Caco-2 (cell line): Measurements from ENCODE around the gene ZNF219. TPM values are rescaled to one million over a fixed set of nuclear protein-coding genes. Genes with fewer than 3 reads are reported as not detected.

ENCODE experiments used
- BruUV-seq: library from RNA; stranded (reverse); fragments of 400-500 nt; replicated peaks from 2 replicates; lab custom pipeline; 2021; lab: Mats Ljungman, UMichigan
- CTCF ChIA-PET: fragments of 300-600 bp; sonication (Branson Sonifier 250); formaldehyde crosslinking; loops from one replicate; lab custom pipeline; 2022; ENCODE audit warnings: antibody characterized with exemption; lab: Charles Lee
- POLR2A ChIA-PET: fragments of 300-600 bp; sonication (Branson Sonifier 250); formaldehyde crosslinking; loops from one replicate; lab custom pipeline; 2022; ENCODE audit warnings: antibody characterized with exemption; lab: Charles Lee
- DNase-seq, 2 experiments: peaks; one replicate each; pipeline versions ENCODE4 v3.0.0 to v3.0.0-alpha.2; 2020 to 2022
- H3K27me3 ChIP-seq: replicated peaks from 2 replicates; pipeline ENCODE4 v1.6.0; 2011; ENCODE audit warnings: low read length; ENCODE audit not compliant: control insufficient read depth, insufficient read depth
- H3K36me3 ChIP-seq: 2 replicates; pipeline ENCODE4 v1.5.1; 2011; ENCODE audit warnings: low read length; ENCODE audit not compliant: control insufficient read depth, insufficient read depth
- H3K4me1 ChIP-seq: fragments of 250-450 bp; sonication (Bioruptor Pico); 2 replicates; pipeline ENCODE4 v1.5.1; 2020; ENCODE audit warnings: mild to moderate bottlenecking
- H3K4me3 ChIP-seq: 2 replicates; pipeline ENCODE4 v1.5.1; 2011; ENCODE audit warnings: low read depth, mild to moderate bottlenecking, control low read depth, low read length
- H3K9me3 ChIP-seq: fragments of 250-450 bp; sonication (Bioruptor Pico); 2 replicates; pipeline ENCODE4 v1.5.1; 2020; ENCODE audit warnings: mild to moderate bottlenecking, moderate library complexity
- H3K27ac Mint-ChIP-seq: one replicate; pipeline ENCODE4 v1.8.0; 2022; ENCODE audit warnings: mixed read lengths; ENCODE audit not compliant: unreplicated experiment
- H3K27me3 Mint-ChIP-seq: one replicate; pipeline ENCODE4 v1.8.0; 2022; ENCODE audit warnings: mixed read lengths; ENCODE audit not compliant: insufficient read depth, unreplicated experiment
- H3K36me3 Mint-ChIP-seq: one replicate; pipeline ENCODE4 v1.8.0; 2022; ENCODE audit warnings: mild to moderate bottlenecking, mixed read lengths; ENCODE audit not compliant: insufficient read depth, unreplicated experiment
- H3K4me1 Mint-ChIP-seq: one replicate; pipeline ENCODE4 v1.8.0; 2022; ENCODE audit warnings: low read depth, mixed read lengths; ENCODE audit not compliant: unreplicated experiment
- H3K4me3 Mint-ChIP-seq: one replicate; pipeline ENCODE4 v1.8.0; 2022; ENCODE audit warnings: mild to moderate bottlenecking, moderate library complexity, mixed read lengths; ENCODE audit not compliant: unreplicated experiment
- H3K9me3 Mint-ChIP-seq: one replicate; pipeline ENCODE4 v1.8.0; 2022; ENCODE audit warnings: mixed read lengths; ENCODE audit not compliant: unreplicated experiment
- intact Hi-C: fragments of 100-400 bp; cut with micrococcal nuclease; formaldehyde crosslinking; loops from one replicate; pipeline ENCODE4 v1.10.0; 2022; ENCODE audit not compliant: unreplicated experiment
- total RNA-seq: library from RNA; stranded (reverse); gene quantifications from 2 replicates; pipeline ENCODE4 v1.2.3, GENCODE V29; 2022
- TF ChIP-seq, protein P1 (sequence below), 2 experiments: fragments of 200-600 bp in 1 of 2; IDR thresholded peaks; 1 replicate in 1 of 2; 2 replicates in 1 of 2; pipeline versions ENCODE4 v1.5.1 to v1.8.0; 2011 to 2022; ENCODE audit warnings: antibody characterized with exemption in 1 of 2, control low read depth in 1 of 2, inconsistent platforms in 1 of 2, low read depth in 1 of 2, low read length in 1 of 2, mild to moderate bottlenecking in 1 of 2, moderate library complexity in 1 of 2; ENCODE audit not compliant: insufficient read depth in 1 of 2, severe bottlenecking in 1 of 2, unreplicated experiment in 1 of 2

Gene ZNF219
- total RNA-seq, 1 experiment from 2014 or later, result 35.2 TPM

DNA sequence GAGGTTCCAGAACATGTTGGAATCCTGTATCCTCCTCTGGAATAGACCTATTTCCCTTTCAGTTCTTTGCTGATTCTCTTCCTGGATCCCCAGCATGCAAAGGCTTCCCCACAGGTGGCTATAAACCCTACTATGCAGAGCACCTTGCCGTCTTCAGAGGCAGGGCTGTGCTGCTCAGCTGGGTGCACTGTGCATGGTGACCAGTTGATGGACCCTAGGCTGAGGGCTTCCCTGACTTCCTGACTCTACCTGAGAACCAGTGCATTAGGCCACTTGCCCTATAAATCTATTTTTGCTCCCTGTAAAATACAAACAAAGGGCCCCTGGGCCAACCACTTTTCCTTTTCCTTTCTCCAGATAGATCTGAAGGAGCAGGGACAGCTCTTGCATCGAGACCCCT, 14.1 kb downstream of the ZNF219 start:
- H3K27me3 Mint-ChIP-seq, result no peaks in the 10 kb centered on the region
- ChIA-PET CTCF (interaction anchor here (1.7 to 2.1 kb wide), 2 partner anchors 13 to 16 kb away, joined by 6 to 7 read pairs; no protein-coding TSS in a partner anchor), POLR2A (no interaction called here)
- BruUV-seq, result no TSS peak
- TF ChIP-seq, protein P1, sequence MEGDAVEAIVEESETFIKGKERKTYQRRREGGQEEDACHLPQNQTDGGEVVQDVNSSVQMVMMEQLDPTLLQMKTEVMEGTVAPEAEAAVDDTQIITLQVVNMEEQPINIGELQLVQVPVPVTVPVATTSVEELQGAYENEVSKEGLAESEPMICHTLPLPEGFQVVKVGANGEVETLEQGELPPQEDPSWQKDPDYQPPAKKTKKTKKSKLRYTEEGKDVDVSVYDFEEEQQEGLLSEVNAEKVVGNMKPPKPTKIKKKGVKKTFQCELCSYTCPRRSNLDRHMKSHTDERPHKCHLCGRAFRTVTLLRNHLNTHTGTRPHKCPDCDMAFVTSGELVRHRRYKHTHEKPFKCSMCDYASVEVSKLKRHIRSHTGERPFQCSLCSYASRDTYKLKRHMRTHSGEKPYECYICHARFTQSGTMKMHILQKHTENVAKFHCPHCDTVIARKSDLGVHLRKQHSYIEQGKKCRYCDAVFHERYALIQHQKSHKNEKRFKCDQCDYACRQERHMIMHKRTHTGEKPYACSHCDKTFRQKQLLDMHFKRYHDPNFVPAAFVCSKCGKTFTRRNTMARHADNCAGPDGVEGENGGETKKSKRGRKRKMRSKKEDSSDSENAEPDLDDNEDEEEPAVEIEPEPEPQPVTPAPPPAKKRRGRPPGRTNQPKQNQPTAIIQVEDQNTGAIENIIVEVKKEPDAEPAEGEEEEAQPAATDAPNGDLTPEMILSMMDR (IDR thresholded peaks at IDR 0.05; ENCODE audit: insufficient read depth in 1 of 2, low read depth in 1 of 2, low read length in 1 of 2, severe bottlenecking in 1 of 2, unreplicated experiment in 1 of 2), result no peak
- no peaks in the 10 kb centered on the region for H3K9me3 ChIP-seq
- H3K4me1 Mint-ChIP-seq, result peaks cover 8% of the 10 kb centered on the region
- peaks cover 2% of the 10 kb centered on the region; the same call in 1 of the 2 replicates for H3K36me3 ChIP-seq
- H3K9me3 Mint-ChIP-seq, result no peaks in the 10 kb centered on the region
- DNase-seq, result no peak
- H3K36me3 Mint-ChIP-seq, result peaks cover 14% of the 10 kb centered on the region
- intact Hi-C loops, result no loop called here
- no peaks in the 10 kb centered on the region for H3K27me3 ChIP-seq
- H3K4me1 ChIP-seq, result no peaks in the 10 kb centered on the region; the same call in 1 of the 2 replicates
- no peak overlapping the region for H3K4me3 Mint-ChIP-seq
- no peak overlapping the region for H3K27ac Mint-ChIP-seq
- H3K4me3 ChIP-seq, result no peak overlapping the region

DNA sequence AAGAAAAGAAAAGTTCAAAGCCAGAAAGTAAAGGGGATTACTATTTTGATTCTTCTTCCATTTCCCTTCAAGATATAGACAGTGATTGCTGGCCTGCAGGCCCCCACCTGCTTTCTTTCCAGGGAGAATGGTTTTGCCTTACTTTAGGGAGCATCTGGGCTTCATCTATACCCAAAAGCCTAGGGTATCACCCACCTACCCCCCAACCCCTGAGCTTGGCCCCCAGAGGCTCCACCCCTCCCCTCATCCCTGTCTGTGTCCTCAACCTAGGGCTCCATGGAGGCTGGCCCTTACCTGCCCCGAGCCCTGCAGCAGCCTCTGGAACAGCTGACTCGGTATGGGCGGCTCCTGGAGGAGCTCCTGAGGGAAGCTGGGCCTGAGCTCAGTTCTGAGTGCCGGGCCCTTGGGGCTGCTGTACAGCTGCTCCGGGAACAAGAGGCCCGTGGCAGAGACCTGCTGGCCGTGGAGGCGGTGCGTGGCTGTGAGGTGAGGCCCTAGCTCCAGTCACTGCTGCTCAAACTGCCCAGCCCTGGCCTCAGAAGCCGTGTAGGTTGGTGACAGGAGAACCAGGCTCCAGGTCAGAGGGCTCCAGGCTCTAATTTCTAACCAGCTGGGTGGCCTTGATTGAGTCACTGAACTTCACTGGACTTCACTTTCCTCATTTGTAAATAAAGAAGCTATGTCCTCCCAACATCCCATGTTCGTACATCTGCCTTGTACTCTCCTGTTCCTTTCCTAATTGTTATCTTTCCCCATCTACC, 14.7 kb downstream of the ZNF219 start:
- Mint-ChIP-seq H3K27me3 (no peaks in the 10 kb centered on the region), H3K9me3 (no peaks in the 10 kb centered on the region), H3K36me3 (peaks cover 7% of the 10 kb centered on the region), H3K27ac (no peak overlapping the region), H3K4me3 (no peak overlapping the region), H3K4me1 (peaks cover 8% of the 10 kb centered on the region)
- POLR2A ChIA-PET, result no interaction called here
- Histone ChIP-seq H3K9me3 (no peaks in the 10 kb centered on the region), H3K4me1 (no peaks in the 10 kb centered on the region; the same call in 1 of the 2 replicates), H3K27me3 (no peaks in the 10 kb centered on the region), H3K36me3 (no peaks in the 10 kb centered on the region; the same call in 1 of the 2 replicates), H3K4me3 (no peak overlapping the region)
- intact Hi-C loops, result no loop called here
- CTCF ChIA-PET, result interaction anchor here (1.7 to 2.1 kb wide), 2 partner anchors 12 to 15 kb away, joined by 6 to 7 read pairs; no protein-coding TSS in a partner anchor
- no TSS peak for BruUV-seq
- no peak for DNase-seq
- TF ChIP-seq, protein P1 (IDR thresholded peaks at IDR 0.05; ENCODE audit: insufficient read depth in 1 of 2, low read depth in 1 of 2, low read length in 1 of 2, severe bottlenecking in 1 of 2, unreplicated experiment in 1 of 2), result no peak

DNA sequence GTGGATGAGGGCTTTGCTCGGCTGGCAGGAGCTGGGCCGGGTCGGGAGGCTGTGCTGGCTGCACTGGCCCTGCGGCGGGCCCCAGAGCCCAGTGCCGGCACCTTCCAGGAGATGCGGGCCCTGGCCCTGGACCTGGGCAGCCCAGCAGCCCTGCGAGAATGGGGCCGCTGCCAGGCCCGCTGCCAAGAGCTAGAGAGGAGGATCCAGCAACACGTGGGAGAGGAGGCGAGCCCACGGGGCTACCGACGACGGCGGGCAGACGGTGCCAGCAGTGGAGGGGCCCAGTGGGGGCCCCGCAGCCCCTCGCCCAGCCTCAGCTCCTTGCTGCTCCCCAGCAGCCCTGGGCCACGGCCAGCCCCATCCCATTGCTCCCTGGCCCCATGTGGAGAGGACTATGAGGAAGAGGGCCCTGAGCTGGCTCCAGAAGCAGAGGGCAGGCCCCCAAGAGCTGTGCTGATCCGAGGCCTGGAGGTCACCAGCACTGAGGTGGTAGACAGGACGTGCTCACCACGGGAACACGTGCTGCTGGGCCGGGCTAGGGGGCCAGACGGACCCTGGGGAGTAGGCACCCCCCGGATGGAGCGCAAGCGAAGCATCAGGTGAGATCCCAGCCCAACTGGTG, 16.8 kb downstream of the ZNF219 start:
- peaks cover 8% of the 10 kb centered on the region for H3K4me1 Mint-ChIP-seq
- TF ChIP-seq, protein P1 (IDR thresholded peaks at IDR 0.05; ENCODE audit: insufficient read depth in 1 of 2, low read depth in 1 of 2, low read length in 1 of 2, severe bottlenecking in 1 of 2, unreplicated experiment in 1 of 2), result no peak
- Histone ChIP-seq H3K36me3 (no peaks in the 10 kb centered on the region; the same call in 1 of the 2 replicates), H3K27me3 (no peaks in the 10 kb centered on the region), H3K4me3 (no peak overlapping the region), H3K9me3 (no peaks in the 10 kb centered on the region), H3K4me1 (no peaks in the 10 kb centered on the region; the same call in 1 of the 2 replicates)
- DNase-seq, result no peak
- intact Hi-C loops, result no loop called here
- no TSS peak for BruUV-seq
- POLR2A ChIA-PET, result no interaction called here
- no peak overlapping the region for H3K27ac Mint-ChIP-seq
- CTCF ChIA-PET, result no interaction called here
- H3K36me3 Mint-ChIP-seq, result peaks cover 5% of the 10 kb centered on the region
- H3K27me3 Mint-ChIP-seq, result no peaks in the 10 kb centered on the region
- H3K9me3 Mint-ChIP-seq, result no peaks in the 10 kb centered on the region
- H3K4me3 Mint-ChIP-seq, result no peak overlapping the region
